NCI-H2171 (cell line): ENCODE measurements around the gene PTPRH.
A peak's percentile ranks its signal among the peaks of the same experiment; 100 is the strongest.

Experiments used
- DNase-seq: peaks from one replicate; lab custom pipeline; 2025; lab: John Stamatoyannopoulos, UW

The PTPRH gene, protein sequence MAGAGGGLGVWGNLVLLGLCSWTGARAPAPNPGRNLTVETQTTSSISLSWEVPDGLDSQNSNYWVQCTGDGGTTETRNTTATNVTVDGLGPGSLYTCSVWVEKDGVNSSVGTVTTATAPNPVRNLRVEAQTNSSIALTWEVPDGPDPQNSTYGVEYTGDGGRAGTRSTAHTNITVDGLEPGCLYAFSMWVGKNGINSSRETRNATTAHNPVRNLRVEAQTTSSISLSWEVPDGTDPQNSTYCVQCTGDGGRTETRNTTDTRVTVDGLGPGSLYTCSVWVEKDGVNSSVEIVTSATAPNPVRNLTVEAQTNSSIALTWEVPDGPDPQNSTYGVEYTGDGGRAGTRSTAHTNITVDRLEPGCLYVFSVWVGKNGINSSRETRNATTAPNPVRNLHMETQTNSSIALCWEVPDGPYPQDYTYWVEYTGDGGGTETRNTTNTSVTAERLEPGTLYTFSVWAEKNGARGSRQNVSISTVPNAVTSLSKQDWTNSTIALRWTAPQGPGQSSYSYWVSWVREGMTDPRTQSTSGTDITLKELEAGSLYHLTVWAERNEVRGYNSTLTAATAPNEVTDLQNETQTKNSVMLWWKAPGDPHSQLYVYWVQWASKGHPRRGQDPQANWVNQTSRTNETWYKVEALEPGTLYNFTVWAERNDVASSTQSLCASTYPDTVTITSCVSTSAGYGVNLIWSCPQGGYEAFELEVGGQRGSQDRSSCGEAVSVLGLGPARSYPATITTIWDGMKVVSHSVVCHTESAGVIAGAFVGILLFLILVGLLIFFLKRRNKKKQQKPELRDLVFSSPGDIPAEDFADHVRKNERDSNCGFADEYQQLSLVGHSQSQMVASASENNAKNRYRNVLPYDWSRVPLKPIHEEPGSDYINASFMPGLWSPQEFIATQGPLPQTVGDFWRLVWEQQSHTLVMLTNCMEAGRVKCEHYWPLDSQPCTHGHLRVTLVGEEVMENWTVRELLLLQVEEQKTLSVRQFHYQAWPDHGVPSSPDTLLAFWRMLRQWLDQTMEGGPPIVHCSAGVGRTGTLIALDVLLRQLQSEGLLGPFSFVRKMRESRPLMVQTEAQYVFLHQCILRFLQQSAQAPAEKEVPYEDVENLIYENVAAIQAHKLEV

DNA sequence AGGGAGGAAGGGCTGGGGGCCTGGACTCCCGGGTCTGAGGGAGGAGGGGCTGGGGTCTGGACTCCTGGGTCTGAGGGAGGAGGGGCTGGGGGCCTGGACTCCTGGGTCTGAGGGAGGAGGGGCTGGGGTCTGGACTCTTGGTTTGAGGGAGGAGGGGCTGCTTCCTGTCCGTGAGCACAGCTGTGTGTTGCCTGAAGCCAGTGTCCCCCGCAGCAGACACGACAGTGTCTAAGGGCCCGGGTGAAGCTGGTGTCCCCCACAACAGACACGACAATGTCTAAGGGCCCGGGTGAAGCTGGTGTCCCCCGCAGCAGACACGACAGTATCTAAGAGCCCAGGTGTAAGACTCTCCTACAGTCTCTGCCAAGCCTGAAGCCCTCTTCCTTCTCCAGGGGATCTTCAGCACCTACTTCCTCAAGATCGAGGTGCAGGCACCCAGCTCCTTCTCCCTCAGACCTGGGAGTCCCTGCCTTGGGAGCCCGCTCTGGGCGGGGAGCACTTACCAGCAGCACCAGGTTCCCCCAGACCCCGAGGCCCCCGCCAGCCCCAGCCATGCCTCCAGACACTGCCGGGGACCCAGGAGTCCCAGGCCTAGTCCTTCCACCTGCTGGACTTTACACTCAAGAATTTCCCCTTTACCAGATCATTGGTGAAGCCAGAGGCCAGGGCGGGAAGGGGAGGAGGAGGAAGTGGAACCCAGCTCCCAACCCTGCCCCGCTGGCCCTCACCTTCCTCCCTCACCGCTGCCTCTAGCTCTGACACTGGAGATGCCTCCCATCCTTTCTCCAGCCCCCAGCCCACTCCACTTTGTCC lies at the start of gene PTPRH:
TSS of gene PTPRH (minus strand) at position 622 of the 813 bp plus-strand sequence. CDS start at position 554, 68 bp downstream.
- DNase-seq, result no peak

DNA sequence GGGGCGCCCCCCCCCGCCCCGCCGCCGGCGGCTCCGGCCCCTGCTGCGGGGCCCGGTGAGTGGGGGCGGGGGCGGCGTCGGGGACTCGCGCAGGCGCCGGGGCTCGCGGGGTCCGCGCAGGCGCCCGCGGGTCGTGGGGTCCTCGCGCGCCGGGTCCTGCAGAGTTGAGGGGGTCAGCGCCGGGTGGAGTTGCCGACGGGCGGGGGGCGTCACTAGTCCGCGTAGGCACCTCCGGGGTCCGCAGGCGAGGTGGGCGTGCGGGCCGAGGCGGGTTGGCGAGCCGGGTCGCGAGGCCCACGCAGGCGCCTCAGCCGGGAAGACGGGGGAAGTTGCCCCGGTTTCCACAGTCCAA lies 49.2 kb upstream of the PTPRH start:
- DNase-seq, result peak; percentile 1

DNA sequence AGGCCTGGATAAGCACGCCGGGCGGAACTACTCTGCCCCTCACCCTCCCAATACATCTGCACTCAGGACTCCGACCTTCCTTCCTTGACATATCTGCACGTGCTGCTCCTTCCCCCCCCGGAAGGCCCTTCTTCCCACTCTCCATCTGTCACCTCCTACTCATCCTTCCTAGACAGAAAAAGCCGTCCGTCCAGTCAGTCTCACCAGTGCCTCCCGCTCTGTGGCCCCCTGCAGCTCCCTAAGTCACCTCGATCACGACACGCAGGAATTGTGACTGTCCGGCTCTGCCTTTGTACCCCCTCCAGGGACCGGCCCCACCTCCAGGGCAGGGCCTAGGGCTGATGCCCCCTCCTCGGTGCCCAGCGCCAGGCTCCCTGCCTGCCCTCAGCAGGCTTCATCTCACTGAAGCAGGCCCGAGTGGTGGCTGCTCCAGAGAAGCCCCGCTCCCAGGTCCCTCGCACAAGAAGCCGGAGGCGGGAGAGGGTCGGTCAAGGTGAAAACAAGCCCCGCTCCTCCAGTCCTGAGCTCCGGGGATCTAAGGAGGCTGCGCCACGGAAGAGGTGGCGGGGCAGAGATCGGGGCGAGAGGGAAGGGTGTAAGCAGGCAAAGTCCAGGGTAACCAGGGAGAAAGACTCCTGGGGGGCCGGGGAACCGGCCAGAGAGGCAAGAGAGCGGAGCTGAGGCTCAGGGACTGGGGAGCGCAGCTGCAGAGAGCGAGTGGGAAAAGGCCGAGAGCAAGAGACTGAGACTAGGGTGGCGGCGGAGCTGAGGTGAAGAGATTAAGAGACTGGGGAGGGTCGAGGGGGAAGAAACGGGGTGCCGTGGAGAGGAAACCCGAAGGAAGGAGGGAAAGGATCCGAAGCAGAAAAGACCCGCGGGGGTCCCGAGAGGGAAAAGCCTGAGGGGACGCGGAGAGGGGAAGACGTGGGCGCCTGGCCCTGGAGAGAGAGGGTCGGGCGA lies 48.4 kb upstream of the PTPRH start:
- DNase-seq, result no peak

GRCh38 chr19:55256562-55257460 lies 47.5 kb upstream of the PTPRH start:
- no peak for DNase-seq

DNA sequence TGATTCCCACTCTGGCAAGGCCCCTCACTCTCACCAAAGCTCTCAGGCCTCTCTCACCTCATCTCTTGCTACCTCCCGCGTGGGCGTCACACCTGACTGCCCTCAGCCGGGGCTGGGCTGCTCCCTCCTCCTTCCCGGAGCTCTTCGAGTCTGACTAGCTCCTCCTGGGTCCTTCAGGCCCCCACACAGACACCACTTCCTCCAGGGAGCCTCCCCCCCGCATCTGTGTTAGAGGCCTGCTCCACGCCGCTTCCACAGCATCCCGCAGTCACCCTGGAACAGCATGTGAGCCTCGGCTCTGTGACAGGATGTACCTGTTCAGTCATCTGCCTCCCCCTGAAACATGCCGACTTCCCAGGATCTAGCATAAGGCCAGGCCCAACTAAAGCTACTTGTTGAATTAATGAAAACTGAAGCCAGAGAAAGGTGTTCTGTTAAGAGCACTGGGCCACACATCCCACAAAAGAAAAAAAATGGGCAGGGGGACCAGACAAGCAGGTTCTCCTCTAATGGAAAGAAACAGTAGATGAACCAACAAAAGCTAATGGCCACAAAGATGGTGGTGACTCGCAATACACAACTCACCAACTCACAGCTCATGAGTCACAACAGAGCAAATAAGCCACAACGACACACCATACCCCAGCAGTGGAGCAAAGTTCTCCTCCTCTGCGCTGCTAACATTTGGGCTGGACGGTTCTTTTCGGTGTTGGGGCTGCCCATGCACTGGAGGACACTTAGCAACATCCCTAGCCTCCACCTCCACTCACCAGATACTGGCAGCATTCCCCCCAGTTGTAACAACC lies 46.5 kb upstream of the PTPRH start:
- DNase-seq, result no peak

DNA sequence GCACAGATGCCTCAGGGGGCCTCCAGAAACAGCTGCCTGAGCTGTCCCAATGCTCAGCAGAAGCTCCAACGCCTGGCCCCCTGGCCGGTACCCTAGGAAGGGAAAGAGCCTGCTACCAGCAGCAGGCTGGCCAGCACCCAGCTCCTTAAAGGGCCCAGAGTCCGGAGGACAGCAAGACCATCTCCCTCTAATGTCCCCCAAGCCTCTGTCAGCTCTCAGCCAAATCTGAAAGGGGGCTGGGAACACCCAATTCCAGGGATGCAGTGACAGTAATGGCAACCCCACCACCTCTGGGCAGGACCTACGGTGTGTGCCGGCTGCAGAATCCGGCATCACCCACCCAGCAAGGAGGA lies 45.3 kb upstream of the PTPRH start:
- DNase-seq, result no peak

DNA sequence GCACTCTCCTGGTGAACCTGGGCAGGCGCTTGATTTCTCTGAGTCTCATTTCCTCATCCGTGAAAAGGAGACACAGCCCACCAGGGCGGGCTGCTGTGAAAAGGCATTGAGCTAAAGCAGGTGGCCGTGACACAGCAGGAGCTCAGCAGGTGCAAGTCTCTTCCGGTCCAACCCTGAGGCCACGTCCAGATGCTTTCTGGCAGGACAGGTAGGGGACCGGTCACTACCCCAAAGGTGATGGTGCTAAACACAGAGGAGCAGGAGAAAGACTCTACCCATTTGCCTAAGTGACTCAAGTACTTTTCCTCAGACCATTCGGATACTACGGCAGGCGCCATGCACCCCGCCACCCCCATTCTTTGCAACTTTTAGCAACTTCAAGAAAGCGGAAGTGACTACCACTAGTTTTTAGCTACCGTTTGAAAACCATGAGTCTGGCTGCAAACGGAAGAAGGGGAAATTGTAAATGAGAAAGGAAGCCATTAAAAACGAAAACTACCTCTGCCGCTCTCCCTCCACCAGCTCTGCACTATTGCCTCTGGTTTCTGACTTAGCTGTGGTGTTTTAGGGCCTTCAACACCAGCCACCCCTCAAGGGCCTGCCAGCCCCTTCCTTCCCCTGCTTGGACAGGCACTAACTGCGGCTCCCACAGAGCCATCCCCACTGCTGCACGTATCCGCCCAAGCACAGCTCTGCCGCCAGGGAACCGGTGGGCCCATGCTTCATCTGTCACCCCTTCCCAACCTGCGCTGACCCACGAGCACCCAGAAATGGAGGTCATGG lies 44.7 kb upstream of the PTPRH start:
- no peak for DNase-seq

- no peak for DNase-seq
Measured at GRCh38 chr19:55252760-55253663, 43.7 kb upstream of the PTPRH start.

GRCh38 chr19:55251341-55252081 lies 42.2 kb upstream of the PTPRH start:
- DNase-seq, result no peak

DNA sequence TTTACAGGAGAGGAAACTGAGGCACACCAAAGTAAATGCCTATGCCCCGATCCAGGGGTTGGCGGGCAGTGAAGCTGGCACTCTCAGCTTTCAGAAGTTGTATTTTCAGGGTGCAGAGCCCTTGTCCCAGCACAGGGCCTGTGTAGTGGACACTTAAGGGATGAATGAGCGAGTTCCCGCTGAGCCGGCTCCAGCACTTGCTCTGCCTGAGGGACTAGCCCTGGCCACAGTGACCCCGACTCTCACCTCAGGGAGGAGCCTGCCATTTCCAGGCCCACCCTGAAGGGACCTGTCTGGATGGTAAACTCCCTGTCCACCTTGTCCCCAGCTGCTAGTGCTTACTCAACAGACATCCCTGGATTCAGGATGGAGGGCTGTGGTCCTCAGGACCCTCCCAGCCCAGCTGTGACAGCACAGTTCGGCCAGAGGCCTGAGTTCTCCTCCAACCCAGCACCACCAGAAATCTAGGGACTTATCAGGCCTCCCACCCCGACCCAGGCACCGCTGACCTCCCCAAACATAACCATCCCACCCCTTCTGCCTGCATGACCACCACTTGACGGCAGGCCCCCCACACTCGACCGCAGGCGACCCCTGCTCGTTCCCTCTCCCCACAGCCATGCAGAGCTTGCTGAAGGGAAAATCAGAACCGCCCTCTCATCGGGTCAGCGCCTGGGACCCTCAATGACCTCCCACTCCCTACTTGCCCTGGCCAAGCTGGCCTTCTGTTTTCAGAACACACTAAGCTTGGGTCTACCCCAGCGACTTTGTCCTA lies 41.1 kb upstream of the PTPRH start:
- no peak for DNase-seq

DNA sequence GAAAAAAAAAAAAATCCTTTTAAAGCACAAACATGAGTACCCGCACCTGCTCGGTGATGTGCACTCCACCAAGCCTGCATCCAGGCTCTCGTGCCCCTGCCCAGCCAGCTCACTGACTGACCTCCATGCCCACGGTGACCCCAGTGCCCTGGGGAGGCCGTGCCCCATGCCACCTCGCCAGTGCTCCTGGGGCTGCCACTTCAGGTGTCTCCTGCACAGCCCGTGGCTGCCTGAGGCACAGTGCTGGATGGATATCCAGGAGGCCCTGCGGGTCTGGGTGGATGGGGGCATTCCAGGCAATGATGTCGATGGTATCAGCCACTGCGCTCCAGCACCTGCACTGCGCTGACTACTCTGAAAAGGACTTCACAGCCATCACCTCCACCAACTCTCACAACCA lies 40.5 kb upstream of the PTPRH start:
- no peak for DNase-seq

- DNase-seq, result no peak
Measured at GRCh38 chr19:55248704-55249103, 39.4 kb upstream of the PTPRH start.

DNA sequence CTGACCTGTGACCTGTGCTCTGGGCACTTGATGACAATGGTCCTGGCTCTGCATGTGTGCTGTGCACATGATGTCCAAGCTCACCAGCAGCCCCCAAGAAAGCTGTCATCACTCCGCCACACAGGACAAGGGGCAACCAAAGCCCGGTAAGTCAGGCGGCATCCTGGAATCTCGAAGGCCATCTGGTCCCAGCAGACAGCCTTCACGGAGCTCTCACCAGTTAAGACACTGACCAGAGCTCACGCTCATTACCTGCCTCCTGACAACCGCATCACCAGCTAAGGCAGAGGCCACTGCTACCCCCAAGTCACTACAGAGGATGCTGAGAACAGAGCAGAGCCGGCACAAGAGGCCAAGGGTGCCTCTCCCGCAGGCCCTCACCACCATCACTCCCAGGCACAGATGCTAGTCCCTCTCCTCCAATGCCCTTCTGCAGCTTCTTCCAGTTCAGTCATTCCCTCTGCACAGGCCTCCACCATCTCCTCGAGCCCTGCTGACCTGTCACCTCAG lies 38.9 kb upstream of the PTPRH start:
- DNase-seq, result no peak

DNA sequence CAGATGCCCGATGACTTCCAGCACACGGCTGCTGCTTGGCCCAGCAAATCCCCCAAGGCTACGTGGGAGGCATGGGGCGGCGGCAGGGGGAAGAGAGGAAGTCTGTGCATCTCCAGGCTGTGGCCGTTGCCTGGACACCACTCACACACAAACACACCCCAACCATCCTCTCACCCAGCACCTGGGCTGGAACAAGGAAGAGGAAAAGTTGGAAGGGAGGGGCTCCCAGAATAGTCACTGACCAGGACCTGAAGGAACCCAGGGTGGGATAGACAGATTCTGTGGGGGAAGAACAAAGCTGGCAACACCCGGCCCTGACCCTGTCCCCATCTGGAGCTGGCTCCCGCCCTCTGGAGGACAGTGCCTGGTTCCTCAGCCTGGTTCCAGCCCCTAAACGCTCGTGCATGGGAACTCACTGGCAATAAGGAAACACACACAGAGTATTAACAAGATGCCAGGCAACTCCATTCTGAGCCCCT lies 38.4 kb upstream of the PTPRH start:
- no peak for DNase-seq
